HCT116 (cell line): Measurements from ENCODE around the gene RGS18. TPM values are rescaled to one million over a fixed set of nuclear protein-coding genes. Genes with fewer than 3 reads are reported as not detected.
"Not testable (repeated sequence)": the region's sequence is repeated elsewhere in the genome, so short reads cannot be mapped to it uniquely, and the experiment has no call there.

Experiments used
- ATAC-seq: fragments of 200-7000 bp; cut with Tn5 transposase; 2 replicates; pipeline ENCODE4 v1.9.1; 2020; ENCODE audit warnings: mild to moderate bottlenecking, moderate library complexity
- BruUV-seq: library from RNA; stranded (reverse); fragments of 400-500 nt; replicated peaks from 2 replicates; lab custom pipeline; 2021; lab: Mats Ljungman, UMichigan
- CTCF ChIA-PET: fragments of 300-600 bp; sonication (Branson Sonifier 250); formaldehyde crosslinking; loops from one replicate; lab custom pipeline; 2021; ENCODE audit warnings: antibody characterized with exemption; lab: Charles Lee
- POLR2A ChIA-PET: fragments of 300-600, 350-600 bp; sonication (Branson Sonifier 250); formaldehyde crosslinking; loops from one replicate; lab custom pipeline; 2021; ENCODE audit warnings: antibody characterized with exemption; lab: Charles Lee
- RAD21 ChIA-PET, 2 experiments: fragments of 300-600 bp; sonication (Branson Sonifier 250); formaldehyde crosslinking; loops; one replicate each; lab custom pipeline; 2023; ENCODE audit warnings: low total read pairs in 2 of 2; ENCODE audit not compliant: uncharacterized antibody in 2 of 2, unreplicated experiment in 2 of 2, low non-redundant PET in 1 of 2; lab: Charles Lee
- DNase-seq: peaks from one replicate; pipeline ENCODE4 v3.0.0-alpha.2; 2010; ENCODE audit warnings: low read depth, low spot score
- H2AFZ ChIP-seq: fragments of 200-600 bp; shearing (Covaris generic), sonication (generic); 2 replicates; pipeline ENCODE4 v1.6.1; 2017; ENCODE audit warnings: low read depth, mixed run types, mixed read lengths, antibody characterized with exemption, low read length; ENCODE audit not compliant: poor library complexity, severe bottlenecking
- H3K27ac ChIP-seq: 2 replicates; pipeline ENCODE4 v1.5.1; 2012; ENCODE audit warnings: low read depth, low read length
- H3K27me3 ChIP-seq: fragments of 200-600 bp; sonication (generic); 2 replicates; pipeline ENCODE4 v1.6.1; 2016; ENCODE audit warnings: mixed run types, low read length, mixed read lengths; ENCODE audit not compliant: insufficient read depth
- H3K36me3 ChIP-seq, 2 experiments: fragments of 200-500 bp in 1 of 2; fragments of 200-600 bp in 1 of 2; sonication (Bioruptor generic) in 1 of 2; sonication (generic) in 1 of 2; 2 replicates each; pipeline versions ENCODE4 v1.5.1 to v1.6.1; 2014 to 2016; ENCODE audit warnings: low read length in 2 of 2, inconsistent platforms in 1 of 2, mixed read lengths in 1 of 2, mixed run types in 1 of 2; ENCODE audit not compliant: insufficient read depth in 2 of 2, control insufficient read depth in 1 of 2
- H3K4me1 ChIP-seq, 2 experiments: fragments of 200-600 bp in 1 of 2; sonication (generic) in 1 of 2; 2 replicates each; pipeline versions ENCODE4 v1.5.1 to v1.6.1; 2012 to 2017; ENCODE audit warnings: low read length in 2 of 2, inconsistent platforms in 1 of 2, mild to moderate bottlenecking in 1 of 2, mixed read lengths in 1 of 2, mixed run types in 1 of 2, moderate library complexity in 1 of 2; ENCODE audit not compliant: insufficient read depth in 2 of 2, control insufficient read depth in 1 of 2
- H3K4me2 ChIP-seq: fragments of 200-600 bp; sonication (generic); 2 replicates; pipeline ENCODE4 v1.6.1; 2017; ENCODE audit warnings: mixed run types, low read length, mixed read lengths
- H3K4me3 ChIP-seq, 2 experiments: fragments of 200-600 bp in 1 of 2; sonication (generic) in 1 of 2; replicated peaks in 1 of 2; 2 replicates each; pipeline ENCODE4 v1.5.1; 2011 to 2016; ENCODE audit warnings: low read length in 2 of 2, control low read depth in 1 of 2, low read depth in 1 of 2, mild to moderate bottlenecking in 1 of 2, mixed read lengths in 1 of 2, mixed run types in 1 of 2
- H3K79me2 ChIP-seq: fragments of 200-600 bp; sonication (generic); 2 replicates; pipeline ENCODE4 v1.6.1; 2017; ENCODE audit warnings: mild to moderate bottlenecking, mixed run types, low read length, moderate library complexity, mixed read lengths; ENCODE audit not compliant: insufficient read depth
- H3K9ac ChIP-seq: fragments of 200-600 bp; sonication (generic); 2 replicates; pipeline ENCODE4 v1.6.1; 2016; ENCODE audit warnings: low read length, mixed read lengths
- H3K9me2 ChIP-seq: fragments of 200-600 bp; sonication (generic), shearing (Covaris generic); 2 replicates; pipeline ENCODE4 v1.6.1; 2017; ENCODE audit warnings: mixed run types, mild to moderate bottlenecking, moderate library complexity; ENCODE audit not compliant: insufficient read depth
- H3K9me3 ChIP-seq, 2 experiments: fragments of 200-500 bp in 1 of 2; fragments of 200-600 bp in 1 of 2; sonication (Bioruptor generic) in 1 of 2; sonication (generic) in 1 of 2; 2 replicates each; pipeline ENCODE4 v1.6.1; 2014 to 2017; ENCODE audit warnings: low read length in 2 of 2, mixed read lengths in 2 of 2, inconsistent platforms in 1 of 2, low read depth in 1 of 2, mild to moderate bottlenecking in 1 of 2, mixed run types in 1 of 2, moderate library complexity in 1 of 2; ENCODE audit not compliant: control insufficient read depth in 1 of 2, insufficient read depth in 1 of 2
- H4K20me1 ChIP-seq: fragments of 200-600 bp; sonication (generic), shearing (Covaris generic); 2 replicates; pipeline ENCODE4 v1.6.1; 2017; ENCODE audit warnings: mixed run types, mild to moderate bottlenecking, moderate library complexity; ENCODE audit not compliant: insufficient read depth
- CBX3 ChIP-seq: IDR thresholded peaks from 2 replicates; pipeline ENCODE4 v1.6.1; 2012; ENCODE audit warnings: low read depth
- CEBPB ChIP-seq: IDR thresholded peaks from 2 replicates; pipeline ENCODE4 v1.6.1; 2012; ENCODE audit warnings: low read depth
- EGR1 ChIP-seq: IDR thresholded peaks from 2 replicates; pipeline ENCODE4 v1.6.1; 2012; ENCODE audit warnings: low read depth
- ELF1 ChIP-seq: IDR thresholded peaks from 2 replicates; pipeline ENCODE4 v1.6.1; 2012; ENCODE audit warnings: low read depth, borderline replicate concordance
- EZH2 ChIP-seq: fragments of 200-600 bp; sonication (generic); IDR thresholded peaks from 2 replicates; pipeline ENCODE4 v1.6.1; 2017; ENCODE audit warnings: antibody characterized with exemption, mixed run types
- JUND ChIP-seq: IDR thresholded peaks from 2 replicates; pipeline ENCODE4 v1.6.1; 2012
- RAD21 ChIP-seq: IDR thresholded peaks from 2 replicates; pipeline ENCODE4 v1.6.1; 2012; ENCODE audit warnings: low read depth, mild to moderate bottlenecking
- SIN3A ChIP-seq: IDR thresholded peaks from 2 replicates; pipeline ENCODE4 v1.6.1; 2012; ENCODE audit warnings: low read depth
- SRF ChIP-seq: IDR thresholded peaks from 2 replicates; pipeline ENCODE4 v1.6.1; 2012; ENCODE audit warnings: low read depth
- TCF7L2 ChIP-seq: IDR thresholded peaks from 2 replicates; pipeline ENCODE4 v1.7.0; 2011; ENCODE audit warnings: borderline replicate concordance, inconsistent platforms; ENCODE audit not compliant: insufficient read depth, insufficient read length; ENCODE audit errors: extremely low read depth
- ZFX ChIP-seq: fragments of 450-650 bp; IDR thresholded peaks from 2 replicates; pipeline ENCODE4 v1.6.1; 2017
- intact Hi-C: fragments of 100-400 bp; cut with micrococcal nuclease; formaldehyde crosslinking; loops from 2 replicates; pipeline ENCODE4 v1.10.0; 2022
- total RNA-seq: library from RNA; stranded (reverse); gene quantifications from one replicate; pipeline ENCODE4 v1.2.1, GENCODE V29; 2021; ENCODE audit not compliant: unreplicated experiment
- TF ChIP-seq, protein P1 (sequence below): IDR thresholded peaks from 2 replicates; pipeline ENCODE4 v1.6.1; 2012

The RGS18 gene
- total RNA-seq, 1 experiment from 2014 or later, result not detected

DNA sequence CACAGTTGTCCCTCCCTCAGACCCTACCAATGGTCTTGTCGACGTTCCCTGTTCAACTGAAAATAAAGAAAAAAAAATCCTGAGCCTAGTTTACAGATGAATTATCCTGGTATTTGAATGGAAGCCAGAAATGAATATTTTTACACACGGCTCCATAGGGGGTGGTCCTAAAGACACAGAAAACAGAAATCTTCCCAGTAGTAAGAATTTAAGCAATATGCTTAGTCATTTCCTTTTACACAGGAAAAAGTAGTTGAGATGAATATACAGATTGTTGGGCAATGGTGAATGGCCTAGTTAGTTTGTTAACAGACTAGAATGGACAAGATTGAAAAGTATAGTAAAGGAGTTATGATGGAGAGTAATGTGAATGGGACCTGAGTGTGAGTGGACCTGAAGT, 67.4 kb downstream of the RGS18 start:
- POLR2A ChIA-PET, result no interaction called here
- Histone ChIP-seq H3K79me2 (no peaks in the 10 kb centered on the region), H3K9me2 (no peaks in the 10 kb centered on the region), H3K27ac (no peak overlapping the region), H2AFZ (no peak overlapping the region), H3K4me3 (no peak overlapping the region), H3K9ac (no peak overlapping the region), H3K9me3 (no peaks in the 10 kb centered on the region), H3K36me3 (no peaks in the 10 kb centered on the region), H3K27me3 (no peaks in the 10 kb centered on the region), H4K20me1 (no peaks in the 10 kb centered on the region), H3K4me1 (no peaks in the 10 kb centered on the region), H3K4me2 (no peak overlapping the region)
- no TSS peak for BruUV-seq
- intact Hi-C loops, result no loop called here
- CTCF ChIA-PET, result no interaction called here
- no peak for DNase-seq
- TF ChIP-seq, protein P1, sequence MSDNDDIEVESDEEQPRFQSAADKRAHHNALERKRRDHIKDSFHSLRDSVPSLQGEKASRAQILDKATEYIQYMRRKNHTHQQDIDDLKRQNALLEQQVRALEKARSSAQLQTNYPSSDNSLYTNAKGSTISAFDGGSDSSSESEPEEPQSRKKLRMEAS, result no peak
- TF ChIP-seq RAD21 (no peak), JUND (no peak), EZH2 (no peak), CBX3 (no peak), SRF (no peak), EGR1 (no peak), ZFX (no peak), SIN3A (no peak)
- no peak for ATAC-seq
- RAD21 ChIA-PET, result no interaction called here

DNA sequence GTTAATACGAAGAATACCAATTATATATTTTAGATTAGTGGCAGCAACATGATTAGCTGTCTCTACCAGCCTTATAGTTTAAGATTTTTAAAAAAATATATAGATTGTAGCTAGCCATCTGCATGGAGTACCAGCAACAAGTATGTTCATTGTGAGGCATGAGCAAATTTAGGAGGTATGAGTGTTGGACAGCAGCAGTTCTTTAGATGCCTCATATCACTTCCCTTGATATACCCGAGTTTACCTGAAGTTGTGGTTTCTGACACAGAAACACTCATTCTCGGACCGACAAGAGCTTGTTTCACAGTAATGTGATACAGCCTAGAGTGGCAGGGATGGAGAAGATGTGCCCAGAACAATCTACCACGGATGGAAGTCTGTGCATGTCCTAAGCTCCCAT, 69.1 kb downstream of the RGS18 start:
- RAD21 ChIA-PET, result no interaction called here
- no peak for TF ChIP-seq ELF1
- TF ChIP-seq CEBPB, result no peak
- TF ChIP-seq TCF7L2, result no peak
- TF ChIP-seq, all 23 proteins: peak for 0
- CTCF ChIA-PET, result no interaction called here
- intact Hi-C loops, result no loop called here
- H3K36me3 ChIP-seq, result no peaks in the 10 kb centered on the region
- BruUV-seq, result no TSS peak
- no peak overlapping the region for H3K4me2 ChIP-seq
- no peak overlapping the region for H2AFZ ChIP-seq
- no peak overlapping the region for H3K4me3 ChIP-seq
- no peaks in the 10 kb centered on the region for H3K9me2 ChIP-seq
- no peak for ATAC-seq
- H3K9me3 ChIP-seq, result no peaks in the 10 kb centered on the region
- H3K27me3 ChIP-seq, result no peaks in the 10 kb centered on the region
- DNase-seq, result no peak
- no peak overlapping the region for H3K9ac ChIP-seq
- POLR2A ChIA-PET, result no interaction called here
- H4K20me1 ChIP-seq, result no peaks in the 10 kb centered on the region
- H3K4me1 ChIP-seq, result no peaks in the 10 kb centered on the region
- H3K79me2 ChIP-seq, result no peaks in the 10 kb centered on the region
- H3K27ac ChIP-seq, result no peak overlapping the region

DNA sequence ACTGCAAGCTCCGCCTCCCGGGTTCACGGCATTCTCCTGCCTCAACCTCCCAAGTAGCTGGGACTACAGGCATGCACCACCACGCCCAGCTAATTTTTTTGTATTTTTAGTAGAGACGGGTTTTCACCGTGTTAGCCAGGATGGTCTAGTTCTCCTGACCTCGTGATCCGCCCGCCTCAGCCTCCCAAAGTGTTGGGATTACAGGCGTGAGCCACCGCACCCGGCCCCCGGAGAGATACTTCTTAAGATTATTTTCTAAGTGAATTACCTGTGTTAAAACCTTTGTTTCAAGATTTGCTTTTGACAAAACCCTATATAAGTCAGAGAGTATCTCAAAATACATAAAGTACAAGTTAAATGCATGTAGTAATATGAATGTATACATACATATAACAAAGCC, 69.7 kb downstream of the RGS18 start:
- H3K4me3 ChIP-seq, H3K36me3 ChIP-seq, ATAC-seq, RAD21 ChIA-PET, H3K27ac ChIP-seq, H3K9ac ChIP-seq, intact Hi-C loops, CTCF ChIA-PET, H3K79me2 ChIP-seq, H4K20me1 ChIP-seq, H3K27me3 ChIP-seq, DNase-seq, H3K9me3 ChIP-seq, POLR2A ChIA-PET, BruUV-seq, H3K4me1 ChIP-seq, H3K9me2 ChIP-seq, H3K4me2 ChIP-seq, H2AFZ ChIP-seq: not testable (repeated sequence)
